GM19455 (cell line): Measurements from ENCODE around the gene ZNF438.
"Not testable (repeated sequence)": the region's sequence is repeated elsewhere in the genome, so short reads cannot be mapped to it uniquely, and the experiment has no call there.

Experiments used
- ATAC-seq: cut with Tn5 transposase; IDR thresholded peaks from one replicate; pipeline ENCODE4 v1.9.1; 2021; ENCODE audit not compliant: unreplicated experiment

Gene ZNF438

GRCh38 chr10:30959836-30960210 lies 71.8 kb downstream of the ZNF438 start:
- ATAC-seq, result no peak

GRCh38 chr10:30949218-30949617 lies 82.4 kb downstream of the ZNF438 start:
- ATAC-seq, result not testable (repeated sequence)

- ATAC-seq, result no peak
These were observed 87.7 kb downstream of the ZNF438 start for GRCh38 chr10:30944005-30944404.

GRCh38 chr10:30943451-30943850 lies 88.2 kb downstream of the ZNF438 start:
- no peak for ATAC-seq

GRCh38 chr10:30940256-30940655 lies 91.4 kb downstream of the ZNF438 start:
- ATAC-seq, result no peak

- no peak for ATAC-seq
These were observed 91.9 kb downstream of the ZNF438 start for GRCh38 chr10:30939643-30940251.

GRCh38 chr10:30935078-30935477 lies 96.6 kb downstream of the ZNF438 start:
- no peak for ATAC-seq

GRCh38 chr10:30931094-30931493 lies 100.6 kb downstream of the ZNF438 start:
- ATAC-seq, result no peak

GRCh38 chr10:30929901-30930520 lies 101.7 kb downstream of the ZNF438 start:
- ATAC-seq, result no peak

GRCh38 chr10:30929311-30929729 lies 102.3 kb downstream of the ZNF438 start:
- ATAC-seq, result not testable (repeated sequence)

GRCh38 chr10:30928742-30929141 lies 102.9 kb downstream of the ZNF438 start:
- no peak for ATAC-seq

- ATAC-seq, result no peak
These were observed 113.0 kb downstream of the ZNF438 start for GRCh38 chr10:30918651-30919050.

- ATAC-seq, result no peak
These were observed 113.9 kb downstream of the ZNF438 start for GRCh38 chr10:30917789-30918188.

- ATAC-seq, result no peak
These were observed 114.6 kb downstream of the ZNF438 start for GRCh38 chr10:30917067-30917466.

GRCh38 chr10:30915146-30915545 lies 116.5 kb downstream of the ZNF438 start:
- ATAC-seq, result no peak

- ATAC-seq, result no peak
These were observed 120.3 kb downstream of the ZNF438 start for GRCh38 chr10:30911303-30911863.

GRCh38 chr10:30903397-30904138 lies 128.1 kb downstream of the ZNF438 start:
- no peak for ATAC-seq

GRCh38 chr10:30902621-30903396 lies 128.9 kb downstream of the ZNF438 start:
- ATAC-seq, result no peak

GRCh38 chr10:30901487-30901886 lies 130.2 kb downstream of the ZNF438 start:
- ATAC-seq, result not testable (repeated sequence)

GRCh38 chr10:30898964-30899363 lies 132.7 kb downstream of the ZNF438 start:
- no peak for ATAC-seq

GRCh38 chr10:30897547-30897946 lies 134.1 kb downstream of the ZNF438 start:
- no peak for ATAC-seq
